ENCODE measurements around the gene KIAA1549.

KIAA1549 gene

DNA sequence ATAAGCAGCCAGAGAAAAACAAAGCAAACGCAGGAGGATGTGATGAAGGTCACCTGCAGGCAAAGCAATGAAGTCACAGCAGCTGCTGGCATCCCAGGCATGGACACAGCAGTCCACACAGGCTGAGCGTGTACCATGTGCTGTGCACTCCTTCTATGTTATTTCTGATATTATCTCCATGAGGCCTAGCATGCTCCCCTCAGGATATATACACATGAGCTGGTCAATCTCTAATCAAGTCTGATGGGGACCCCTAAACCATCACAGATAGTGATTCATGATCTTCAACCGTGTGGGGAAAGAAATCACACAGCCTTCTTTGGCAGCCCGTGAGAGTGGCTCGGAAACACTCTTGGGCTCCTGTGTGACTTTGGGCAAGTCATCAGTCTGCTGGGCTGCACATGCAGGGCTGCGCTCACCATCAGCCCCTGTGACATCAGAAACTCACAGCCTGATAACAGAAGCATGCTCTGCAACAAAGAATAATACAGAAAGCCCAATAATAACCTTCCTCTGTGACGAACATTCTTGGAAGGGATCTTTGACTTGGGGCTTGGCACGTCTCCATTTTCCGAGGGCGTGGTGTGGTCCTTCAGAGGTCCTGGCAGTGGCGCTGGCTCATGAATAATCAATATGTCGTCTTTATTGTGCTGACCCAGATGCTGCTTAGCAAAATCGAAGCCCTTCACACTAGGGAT lies 100.2 kb downstream of the KIAA1549 start:
- no peak overlapping the region for H3K4me3 ChIP-seq

DNA sequence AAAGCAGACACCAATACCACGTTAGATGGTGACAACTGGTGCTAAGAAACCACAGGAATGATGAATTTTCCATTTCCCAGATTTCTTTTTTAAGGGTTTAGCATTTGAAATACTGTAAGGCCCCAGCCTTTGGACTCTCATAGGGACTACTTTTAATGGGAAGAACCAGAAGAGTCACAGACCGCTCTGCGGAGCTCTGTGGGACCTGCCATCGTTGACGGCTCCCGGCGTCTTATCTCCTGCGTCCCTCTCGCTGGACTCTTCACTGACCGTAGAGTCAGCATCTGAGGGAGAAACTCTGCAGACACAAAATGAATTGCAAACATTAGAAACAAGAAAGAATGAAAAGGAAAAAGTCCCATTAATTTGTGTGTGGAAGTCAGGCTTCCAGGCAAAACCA lies 101.8 kb downstream of the KIAA1549 start:
- Histone ChIP-seq H3K36me3 (peaks cover 57% of the 10 kb centered on the region), H3K4me2 (no peak overlapping the region), H4K20me1 (no peaks in the 10 kb centered on the region), H3K9ac (no peak overlapping the region), H3K4me1 (peaks cover 7% of the 10 kb centered on the region; the same call in 1 of the 2 replicates), H3K27me3 (no peaks in the 10 kb centered on the region), H3K9me3 (no peaks in the 10 kb centered on the region), H3K4me3 (no peak overlapping the region), H3K27ac (no peak overlapping the region)
- no peak for TF ChIP-seq Cebpa-rat (IDR thresholded peaks at IDR 0.05)

More for the DNA sequence above, 100.2 kb downstream of the KIAA1549 start:
- no peak for TF ChIP-seq Cebpa-rat (IDR thresholded peaks at IDR 0.05)
- H3K27ac ChIP-seq: no peak overlapping the region
- H3K4me1 ChIP-seq: peaks cover 10% of the 10 kb centered on the region; the same call in 1 of the 2 replicates
- H3K9ac ChIP-seq: no peak overlapping the region
- no peaks in the 10 kb centered on the region for H3K27me3 ChIP-seq
- no peaks in the 10 kb centered on the region for H3K9me3 ChIP-seq
- H3K36me3 ChIP-seq: peaks cover 49% of the 10 kb centered on the region
- H4K20me1 ChIP-seq: no peaks in the 10 kb centered on the region
- no peak overlapping the region for H3K4me2 ChIP-seq

GRCh38 chr7:138878856-138879255 lies 102.3 kb downstream of the KIAA1549 start:
- no peak for TF ChIP-seq Cebpa-rat (IDR thresholded peaks at IDR 0.05)
- H3K4me2 ChIP-seq: no peak overlapping the region

DNA sequence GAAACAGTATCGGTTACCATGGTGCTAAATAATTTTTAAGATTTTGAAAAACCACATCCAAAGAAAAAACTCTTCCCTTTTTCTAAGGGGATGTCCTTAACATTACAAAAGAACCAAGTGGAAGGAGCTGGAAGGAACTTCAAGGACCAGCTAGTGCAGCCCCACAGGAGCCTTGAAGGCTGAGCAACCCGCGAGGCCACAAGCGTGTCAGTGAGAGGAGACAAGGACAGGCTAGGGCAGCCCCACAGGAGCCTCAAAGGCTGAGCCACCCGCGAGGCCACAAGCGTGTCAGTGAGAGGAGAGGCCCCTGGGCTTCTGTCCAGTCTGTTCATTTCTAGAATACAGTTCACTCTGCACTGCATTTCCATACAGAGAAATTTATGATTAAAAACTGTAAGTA lies 103.1 kb downstream of the KIAA1549 start:
- no peak for TF ChIP-seq Cebpa-rat (IDR thresholded peaks at IDR 0.05)
- H3K4me3 ChIP-seq: no peak overlapping the region
- H3K9me3 ChIP-seq: no peaks in the 10 kb centered on the region
- no peak overlapping the region for H3K27ac ChIP-seq
- H3K4me2 ChIP-seq: no peak overlapping the region
- no peaks in the 10 kb centered on the region for H3K27me3 ChIP-seq
- peaks cover 7% of the 10 kb centered on the region; the same call in 1 of the 2 replicates for H3K4me1 ChIP-seq
- peaks cover 57% of the 10 kb centered on the region for H3K36me3 ChIP-seq
- no peaks in the 10 kb centered on the region for H4K20me1 ChIP-seq
- no peak overlapping the region for H3K9ac ChIP-seq

More at GRCh38 chr7:138878856-138879255, 102.3 kb downstream of the KIAA1549 start:
- H3K9me3 ChIP-seq: no peaks in the 10 kb centered on the region
- no peak overlapping the region for H3K4me3 ChIP-seq
- no peak overlapping the region for H3K9ac ChIP-seq
- H3K27ac ChIP-seq: no peak overlapping the region
- H3K36me3 ChIP-seq: peaks cover 58% of the 10 kb centered on the region
- no peaks in the 10 kb centered on the region for H4K20me1 ChIP-seq
- peaks cover 7% of the 10 kb centered on the region; the same call in 1 of the 2 replicates for H3K4me1 ChIP-seq
- H3K27me3 ChIP-seq: no peaks in the 10 kb centered on the region

GRCh38 chr7:138876326-138876725 lies 104.9 kb downstream of the KIAA1549 start:
- H4K20me1 ChIP-seq: no peaks in the 10 kb centered on the region
- peaks cover 53% of the 10 kb centered on the region for H3K36me3 ChIP-seq
- H3K4me2 ChIP-seq: no peak overlapping the region
- H3K4me3 ChIP-seq: no peak overlapping the region
- no peak for TF ChIP-seq Cebpa-rat (IDR thresholded peaks at IDR 0.05)
- no peaks in the 10 kb centered on the region for H3K4me1 ChIP-seq
- H3K9me3 ChIP-seq: no peaks in the 10 kb centered on the region
- H3K9ac ChIP-seq: no peak overlapping the region
- H3K27ac ChIP-seq: no peak overlapping the region
- no peaks in the 10 kb centered on the region for H3K27me3 ChIP-seq

DNA sequence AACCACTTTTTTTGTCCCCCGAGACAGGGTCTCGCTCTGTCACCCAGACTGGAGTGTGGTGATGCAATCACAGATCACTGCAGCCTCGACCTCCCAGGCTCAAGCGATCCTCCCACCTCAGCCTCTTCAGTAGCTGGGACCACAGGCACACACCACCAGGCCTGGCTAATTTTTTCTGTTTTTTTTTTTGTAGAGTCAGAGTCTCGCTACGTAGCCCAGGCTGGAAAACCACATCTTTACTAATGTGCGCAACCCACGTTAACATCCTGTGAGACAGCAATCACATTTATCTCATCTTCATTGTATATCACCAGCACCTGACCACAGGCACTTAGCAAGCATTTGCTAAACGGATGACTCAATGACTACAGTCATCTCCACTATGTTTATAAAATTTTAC lies 105.4 kb downstream of the KIAA1549 start:
- Histone ChIP-seq H3K4me1 (no peaks in the 10 kb centered on the region), H3K4me3 (no peak overlapping the region), H3K27me3 (no peaks in the 10 kb centered on the region), H3K36me3 (peaks cover 53% of the 10 kb centered on the region), H3K27ac (no peak overlapping the region), H3K9me3 (no peaks in the 10 kb centered on the region), H3K9ac (no peak overlapping the region), H3K4me2 (no peak overlapping the region), H4K20me1 (no peaks in the 10 kb centered on the region)
- TF ChIP-seq Cebpa-rat (IDR thresholded peaks at IDR 0.05): 0 out of 2 replicates have a peak, but pooled peaks have one; percentile 66

DNA sequence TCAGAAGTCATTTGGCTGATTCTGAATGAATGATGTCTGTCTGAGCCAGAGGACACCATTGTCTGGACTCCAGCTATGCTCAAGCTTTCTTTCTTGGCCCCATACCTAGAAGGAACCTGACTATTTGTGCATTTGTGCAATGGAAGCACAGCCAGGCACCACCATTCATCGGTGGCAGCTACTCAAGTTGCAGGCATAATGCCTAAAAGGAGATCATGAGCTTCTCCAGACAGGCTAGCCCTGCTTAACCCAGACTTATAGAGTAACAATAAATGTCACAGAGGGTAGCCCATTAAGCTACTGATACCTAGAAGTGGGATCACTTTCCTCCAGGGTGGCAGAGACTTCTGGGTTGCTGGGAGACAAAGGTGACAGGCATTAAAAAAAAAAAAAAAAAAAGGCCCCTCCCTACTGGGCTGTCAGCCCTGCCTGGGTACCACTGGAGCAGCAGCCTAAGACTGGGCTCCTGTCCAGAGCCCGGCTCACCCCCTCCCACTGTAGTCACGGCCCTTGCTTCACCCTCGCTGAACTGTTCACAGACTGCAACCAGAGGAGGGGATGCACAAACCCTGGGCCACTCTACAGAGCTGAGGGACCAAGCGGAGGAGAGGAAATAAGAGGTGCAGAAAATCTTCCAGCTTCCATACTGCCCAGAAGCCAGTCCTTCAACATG lies 107.8 kb downstream of the KIAA1549 start:
- H3K4me1 ChIP-seq: no peaks in the 10 kb centered on the region
- no peaks in the 10 kb centered on the region for H3K27me3 ChIP-seq
- H4K20me1 ChIP-seq: no peaks in the 10 kb centered on the region
- no peak for TF ChIP-seq Cebpa-rat (IDR thresholded peaks at IDR 0.05)
- H3K9ac ChIP-seq: no peak overlapping the region
- no peaks in the 10 kb centered on the region for H3K9me3 ChIP-seq
- peaks cover 55% of the 10 kb centered on the region for H3K36me3 ChIP-seq
- H3K4me2 ChIP-seq: no peak overlapping the region
- no peak overlapping the region for H3K4me3 ChIP-seq
- no peak overlapping the region for H3K27ac ChIP-seq

DNA sequence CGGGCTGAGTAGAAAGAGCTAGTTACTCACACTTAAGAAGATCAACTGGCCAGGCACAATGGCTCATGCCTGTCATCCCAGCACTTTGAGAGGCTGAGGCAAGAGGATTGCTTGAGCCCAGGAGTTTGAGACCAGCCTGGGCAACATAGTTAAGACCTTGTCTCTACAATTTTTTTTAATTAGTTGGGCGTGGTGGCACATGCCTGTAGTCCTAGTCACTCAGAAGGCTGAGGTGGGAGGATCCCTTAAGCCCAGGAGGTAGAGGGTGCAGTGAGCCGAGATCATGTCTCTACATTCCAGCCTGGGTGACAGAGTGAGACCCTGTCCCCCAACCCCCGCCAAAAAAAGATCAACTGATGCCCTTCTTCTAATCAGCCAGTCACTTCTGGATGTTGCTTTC lies 108.6 kb downstream of the KIAA1549 start:
- no peak overlapping the region for H3K4me2 ChIP-seq

DNA sequence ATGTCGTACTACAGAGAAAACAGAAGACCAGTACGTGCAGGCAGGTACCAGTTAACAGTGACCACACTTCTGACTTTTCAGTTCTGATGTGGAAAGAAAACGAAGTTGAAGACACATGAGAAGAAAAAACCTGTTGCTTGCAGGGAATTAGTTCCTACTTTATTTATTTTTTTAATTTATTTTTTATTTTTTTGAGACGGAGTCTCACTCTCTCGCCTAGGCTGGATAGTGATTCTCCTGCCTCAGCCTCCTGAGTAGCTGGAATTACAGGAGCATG lies 109.4 kb downstream of the KIAA1549 start:
- Histone ChIP-seq H3K4me3 (no peak overlapping the region), H3K4me1 (no peaks in the 10 kb centered on the region), H3K27me3 (no peaks in the 10 kb centered on the region), H3K9me3 (no peaks in the 10 kb centered on the region), H3K9ac (no peak overlapping the region), H3K36me3 (peaks cover 69% of the 10 kb centered on the region), H4K20me1 (no peaks in the 10 kb centered on the region), H3K27ac (no peak overlapping the region), H3K4me2 (no peak overlapping the region)
- no peak for TF ChIP-seq Cebpa-rat (IDR thresholded peaks at IDR 0.05)

More for the DNA sequence above, 108.6 kb downstream of the KIAA1549 start:
- H3K9me3 ChIP-seq: no peaks in the 10 kb centered on the region
- H3K9ac ChIP-seq: no peak overlapping the region
- H3K4me3 ChIP-seq: no peak overlapping the region
- TF ChIP-seq Cebpa-rat (IDR thresholded peaks at IDR 0.05): no peak
- H3K27ac ChIP-seq: no peak overlapping the region
- peaks cover 63% of the 10 kb centered on the region for H3K36me3 ChIP-seq
- H4K20me1 ChIP-seq: no peaks in the 10 kb centered on the region
- no peaks in the 10 kb centered on the region for H3K4me1 ChIP-seq
- H3K27me3 ChIP-seq: no peaks in the 10 kb centered on the region

GRCh38 chr7:138871065-138871813 lies 110.0 kb downstream of the KIAA1549 start:
- H3K27ac ChIP-seq: no peak overlapping the region
- no peak overlapping the region for H3K4me2 ChIP-seq
- no peak overlapping the region for H3K4me3 ChIP-seq
- H3K27me3 ChIP-seq: no peaks in the 10 kb centered on the region
- no peaks in the 10 kb centered on the region for H3K9me3 ChIP-seq
- H3K36me3 ChIP-seq: peaks cover 69% of the 10 kb centered on the region
- H3K4me1 ChIP-seq: no peaks in the 10 kb centered on the region
- H3K9ac ChIP-seq: no peak overlapping the region
- H4K20me1 ChIP-seq: no peaks in the 10 kb centered on the region
- TF ChIP-seq Cebpa-rat (IDR thresholded peaks at IDR 0.05): no peak
